GM23338 (cell line): Measurements from ENCODE around the gene RAB11FIP3. TPM values are rescaled to one million over a fixed set of nuclear protein-coding genes. Genes with fewer than 3 reads are reported as not detected.

Experiments used
- ATAC-seq: fragments of 200-7000 bp; cut with Tn5 transposase; 3 replicates; pipeline ENCODE4 v1.9.1; 2020
- DNase-seq: peaks from one replicate; pipeline ENCODE4 v3.0.0-alpha.2; 2015; ENCODE audit warnings: low spot score
- H2AFZ ChIP-seq: fragments of 200-600 bp; sonication (generic); 2 replicates; pipeline ENCODE4 v1.8.0; 2016; ENCODE audit warnings: antibody characterized with exemption, mild to moderate bottlenecking, moderate library complexity
- H3F3A ChIP-seq: fragments of 200-600 bp; sonication (generic); replicated peaks from 2 replicates; pipeline ENCODE4 v1.8.0; 2017; ENCODE audit warnings: antibody characterized with exemption, mixed run types, low read depth
- H3K27ac ChIP-seq: fragments of 200-600 bp; sonication (generic); 2 replicates; pipeline ENCODE4 v1.6.1; 2016; ENCODE audit warnings: low read depth
- H3K27me3 ChIP-seq: fragments of 200-600 bp; sonication (generic); 2 replicates; pipeline ENCODE4 v1.8.0; 2016; ENCODE audit warnings: mild to moderate bottlenecking, mixed run types, moderate library complexity; ENCODE audit not compliant: insufficient read depth
- H3K36me3 ChIP-seq: fragments of 200-600 bp; sonication (generic); 2 replicates; pipeline ENCODE4 v1.8.0; 2016; ENCODE audit warnings: mild to moderate bottlenecking; ENCODE audit not compliant: insufficient read depth
- H3K4me1 ChIP-seq: fragments of 200-600 bp; sonication (generic); 2 replicates; pipeline ENCODE4 v1.8.0; 2016; ENCODE audit warnings: mild to moderate bottlenecking, moderate library complexity; ENCODE audit not compliant: insufficient read depth
- H3K4me2 ChIP-seq: fragments of 200-600 bp; sonication (generic); 2 replicates; pipeline ENCODE4 v1.7.1; 2017; ENCODE audit warnings: mixed run types
- H3K4me3 ChIP-seq: fragments of 200-600 bp; sonication (generic); 2 replicates; pipeline ENCODE4 v1.6.1; 2016; ENCODE audit warnings: mixed run types
- H3K79me2 ChIP-seq: fragments of 200-600 bp; sonication (generic); replicated peaks from 2 replicates; pipeline ENCODE4 v1.8.0; 2017; ENCODE audit warnings: mild to moderate bottlenecking; ENCODE audit not compliant: insufficient read depth
- H3K9me2 ChIP-seq: fragments of 200-600 bp; sonication (generic); 2 replicates; pipeline ENCODE4 v1.8.0; 2017; ENCODE audit not compliant: insufficient read depth
- H4K20me1 ChIP-seq: fragments of 200-600 bp; sonication (generic); replicated peaks from 2 replicates; pipeline ENCODE4 v1.8.0; 2017; ENCODE audit warnings: mild to moderate bottlenecking; ENCODE audit not compliant: insufficient read depth
- H3K27ac Mint-ChIP-seq: 2 replicates; pipeline ENCODE4 v1.8.0; 2020; ENCODE audit warnings: inconsistent platforms, mild to moderate bottlenecking, moderate library complexity, mixed read lengths
- H3K27me3 Mint-ChIP-seq: 3 replicates; pipeline ENCODE4 v1.8.0; 2022; ENCODE audit warnings: low read depth, mild to moderate bottlenecking, moderate library complexity, mixed read lengths, inconsistent platforms; ENCODE audit not compliant: insufficient read depth, poor library complexity
- H3K36me3 Mint-ChIP-seq: 3 replicates; pipeline ENCODE4 v1.8.0; 2021; ENCODE audit warnings: low read depth, mild to moderate bottlenecking, inconsistent platforms, moderate library complexity, mixed read lengths
- H3K4me1 Mint-ChIP-seq: 3 replicates; pipeline ENCODE4 v1.8.0; 2020; ENCODE audit warnings: mild to moderate bottlenecking, inconsistent platforms, mixed read lengths
- H3K4me3 Mint-ChIP-seq: 3 replicates; pipeline ENCODE4 v1.8.0; 2021; ENCODE audit warnings: moderate library complexity, mild to moderate bottlenecking, inconsistent platforms, mixed read lengths
- H3K9me3 Mint-ChIP-seq: 3 replicates; pipeline ENCODE4 v1.8.0; 2020; ENCODE audit warnings: moderate library complexity, mild to moderate bottlenecking, inconsistent platforms, mixed read lengths
- CREB1 ChIP-seq: fragments of 250-450 bp; sonication (Bioruptor Pico); IDR thresholded peaks from 2 replicates; pipeline ENCODE4 v1.5.0; 2020; ENCODE audit warnings: low read depth, mild to moderate bottlenecking, moderate library complexity
- EZH2phosphoT487 ChIP-seq: fragments of 200-600 bp; sonication (generic); IDR thresholded peaks from one replicate; pipeline ENCODE4 v1.8.1; 2018; ENCODE audit warnings: antibody characterized with exemption; ENCODE audit not compliant: unreplicated experiment
- POLR2AphosphoS5 ChIP-seq: IDR thresholded peaks from 2 replicates; pipeline ENCODE4 v1.6.1; 2016; ENCODE audit warnings: antibody characterized with exemption, low read depth
- STAT1 ChIP-seq: IDR thresholded peaks from one replicate; pipeline ENCODE4 v1.6.1; 2016; ENCODE audit warnings: antibody characterized with exemption; ENCODE audit not compliant: unreplicated experiment
- ZNF114 ChIP-seq: fragments of 250-450 bp; sonication (Bioruptor Pico); IDR thresholded peaks from 2 replicates; pipeline ENCODE4 v1.5.0; 2020; ENCODE audit warnings: mild to moderate bottlenecking, moderate library complexity
- ZNF331 ChIP-seq: fragments of 250-450 bp; sonication (Bioruptor Pico); IDR thresholded peaks from 2 replicates; pipeline ENCODE4 v1.5.0; 2020; ENCODE audit warnings: low read depth, mild to moderate bottlenecking, moderate library complexity
- ZNF462 ChIP-seq: fragments of 250-450 bp; sonication (Bioruptor Pico); IDR thresholded peaks from 2 replicates; pipeline ENCODE4 v1.5.0; 2020; ENCODE audit warnings: mild to moderate bottlenecking, moderate library complexity
- polyA plus RNA-seq: library from polyadenylated mRNA; unstranded; fragments of >200 nt; fragmentation: Nextera tagmentation; extraction: Ambion mirVana; gene quantifications from 2 replicates; pipeline ENCODE4 v1.2.1, GENCODE V29; 2016
- total RNA-seq: library from RNA; depleted of rRNA; stranded (reverse); fragments of >200 nt; shearing (Covaris generic); gene quantifications from 2 replicates; pipeline ENCODE4 v1.2.3, GENCODE V29; 2014

RAB11FIP3 gene
- total and polyA plus RNA-seq, 2 experiments from 2014 or later = 3.2 to 29.2 TPM

GRCh38 chr16:489606-490005 lies 64.2 kb downstream of the RAB11FIP3 start:
- no peaks in the 10 kb centered on the region for H3F3A ChIP-seq
- H4K20me1 ChIP-seq = no peaks in the 10 kb centered on the region
- H3K4me2 ChIP-seq = no peak overlapping the region
- Mint-ChIP-seq H3K4me1 (peaks cover 9% of the 10 kb centered on the region), H3K4me3 (no peak overlapping the region), H3K9me3 (no peaks in the 10 kb centered on the region), H3K36me3 (peaks cover 21% of the 10 kb centered on the region), H3K27ac (no peak overlapping the region), H3K27me3 (peaks cover 2% of the 10 kb centered on the region)
- ATAC-seq = no peak
- no peaks in the 10 kb centered on the region for H3K9me2 ChIP-seq
- H3K4me3 ChIP-seq = no peak overlapping the region
- TF ChIP-seq ZNF331 (CRISPR knock-in tag) = no peak
- H3K27me3 ChIP-seq = no peaks in the 10 kb centered on the region
- no peak overlapping the region for H3K27ac ChIP-seq
- no peak overlapping the region for H2AFZ ChIP-seq
- H3K36me3 ChIP-seq = no peaks in the 10 kb centered on the region; the same call in 1 of the 2 replicates
- DNase-seq = no peak
- H3K79me2 ChIP-seq = no peaks in the 10 kb centered on the region
- no peaks in the 10 kb centered on the region for H3K4me1 ChIP-seq

GRCh38 chr16:490768-491167 lies 65.3 kb downstream of the RAB11FIP3 start:
- peak overlapping the region; percentile 81; the same call in 1 of the 2 replicates for H3K27ac Mint-ChIP-seq

More at GRCh38 chr16:490768-491167, 65.3 kb downstream of the RAB11FIP3 start:
- DNase-seq (no peak), ATAC-seq (no peak)
- Histone ChIP-seq H4K20me1 (no peaks in the 10 kb centered on the region), H3F3A (no peaks in the 10 kb centered on the region), H3K4me2 (no peak overlapping the region), H3K9me2 (no peaks in the 10 kb centered on the region), H3K27ac (peak overlapping the region; percentile 59; the same call in 1 of the 2 replicates), H3K36me3 (no peaks in the 10 kb centered on the region; the same call in 1 of the 2 replicates), H3K4me3 (no peak overlapping the region), H2AFZ (no peak overlapping the region), H3K4me1 (no peaks in the 10 kb centered on the region), H3K79me2 (no peaks in the 10 kb centered on the region), H3K27me3 (no peaks in the 10 kb centered on the region)
- Mint-ChIP-seq H3K36me3 (peaks cover 21% of the 10 kb centered on the region), H3K4me1 (peaks cover 13% of the 10 kb centered on the region), H3K4me3 (no peak overlapping the region), H3K27me3 (peaks cover 4% of the 10 kb centered on the region), H3K9me3 (no peaks in the 10 kb centered on the region)
- TF ChIP-seq POLR2AphosphoS5 = no peak
- TF ChIP-seq CREB1 (CRISPR knock-in tag) = no peak
- no peak for TF ChIP-seq ZNF114 (CRISPR knock-in tag)
- TF ChIP-seq STAT1 = no peak
- no peak for TF ChIP-seq ZNF462 (CRISPR knock-in tag)
- no peak for TF ChIP-seq EZH2phosphoT487
